T-helper 17 cell (primary cell): Measurements from ENCODE around the gene BGN. TPM values are rescaled to one million over a fixed set of nuclear protein-coding genes. Genes with fewer than 3 reads are reported as not detected.
A peak's percentile ranks its signal among the peaks of the same experiment; 100 is the strongest.

Experiments used
- ATAC-seq: fragments of 150-1000 bp; cut with Tn5 transposase; 2 replicates; pipeline ENCODE4 v1.10.0; 2021; ENCODE audit warnings: mild to moderate bottlenecking, moderate library complexity
- DNase-seq, 3 donors: peaks; one replicate each; pipeline versions ENCODE4 v3.0.0 to v3.0.0-alpha.2; 2020 to 2021
- H3K9me3 ChIP-seq: one replicate; pipeline ENCODE4 v1.7.0; 2013; ENCODE audit warnings: low read length, mild to moderate bottlenecking; ENCODE audit not compliant: control insufficient read depth, poor library complexity, severe bottlenecking
- H3K27ac Mint-ChIP-seq: one replicate; pipeline ENCODE4 v1.8.0; 2022; ENCODE audit warnings: mild to moderate bottlenecking, moderate library complexity, mixed read lengths
- H3K27me3 Mint-ChIP-seq: one replicate; pipeline ENCODE4 v1.8.0; 2022; ENCODE audit warnings: mixed read lengths
- H3K36me3 Mint-ChIP-seq: one replicate; pipeline ENCODE4 v1.8.0; 2022; ENCODE audit warnings: low read depth, mixed read lengths
- H3K4me1 Mint-ChIP-seq: one replicate; pipeline ENCODE4 v1.8.0; 2022; ENCODE audit warnings: mild to moderate bottlenecking, mixed read lengths
- H3K4me3 Mint-ChIP-seq: one replicate; pipeline ENCODE4 v1.8.0; 2022; ENCODE audit warnings: mild to moderate bottlenecking, moderate library complexity, mixed read lengths
- total RNA-seq, 4 donors: library from RNA in 2 of 4; stranded (reverse) in 2 of 4; gene quantifications; one replicate each; pipeline ENCODE4 v1.2.3 and lab custom pipeline; 2022 to 2026

Gene BGN
- total RNA-seq, 2 donors from 2014 or later = not detected

GRCh38 chrX:153509592-153509991, 14.8 kb downstream of the BGN start:
- no peaks in the 10 kb centered on the region for H3K9me3 ChIP-seq
- Mint-ChIP-seq H3K27ac (no peak overlapping the region), H3K4me3 (no peak overlapping the region), H3K36me3 (no peaks in the 10 kb centered on the region), H3K4me1 (no peaks in the 10 kb centered on the region), H3K27me3 (no peaks in the 10 kb centered on the region)
- ATAC-seq (no peak), DNase-seq (no peak)

DNA sequence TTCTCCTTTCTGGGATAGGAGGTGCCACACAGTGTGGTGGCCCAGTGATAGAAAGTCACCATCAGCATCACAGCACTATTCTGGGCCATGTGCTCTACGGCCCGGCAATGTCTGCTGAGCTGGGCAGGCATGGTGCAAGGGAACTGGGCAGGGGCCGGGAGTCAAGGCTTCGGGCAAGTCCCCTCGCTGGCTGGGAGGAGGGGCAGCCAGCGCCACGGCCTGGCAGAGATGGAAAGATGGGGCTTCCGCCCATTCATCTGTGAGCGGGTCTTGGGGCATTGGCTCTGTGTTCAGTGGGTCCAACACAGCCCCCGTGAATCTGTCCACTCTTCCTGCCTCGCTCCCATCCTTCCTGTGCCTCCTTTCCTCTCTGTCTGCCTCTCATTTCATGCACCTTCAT, 15.6 kb downstream of the BGN start:
- H3K27me3 Mint-ChIP-seq = peaks cover under 1% of the 10 kb centered on the region
- H3K4me3 Mint-ChIP-seq = no peak overlapping the region

DNA sequence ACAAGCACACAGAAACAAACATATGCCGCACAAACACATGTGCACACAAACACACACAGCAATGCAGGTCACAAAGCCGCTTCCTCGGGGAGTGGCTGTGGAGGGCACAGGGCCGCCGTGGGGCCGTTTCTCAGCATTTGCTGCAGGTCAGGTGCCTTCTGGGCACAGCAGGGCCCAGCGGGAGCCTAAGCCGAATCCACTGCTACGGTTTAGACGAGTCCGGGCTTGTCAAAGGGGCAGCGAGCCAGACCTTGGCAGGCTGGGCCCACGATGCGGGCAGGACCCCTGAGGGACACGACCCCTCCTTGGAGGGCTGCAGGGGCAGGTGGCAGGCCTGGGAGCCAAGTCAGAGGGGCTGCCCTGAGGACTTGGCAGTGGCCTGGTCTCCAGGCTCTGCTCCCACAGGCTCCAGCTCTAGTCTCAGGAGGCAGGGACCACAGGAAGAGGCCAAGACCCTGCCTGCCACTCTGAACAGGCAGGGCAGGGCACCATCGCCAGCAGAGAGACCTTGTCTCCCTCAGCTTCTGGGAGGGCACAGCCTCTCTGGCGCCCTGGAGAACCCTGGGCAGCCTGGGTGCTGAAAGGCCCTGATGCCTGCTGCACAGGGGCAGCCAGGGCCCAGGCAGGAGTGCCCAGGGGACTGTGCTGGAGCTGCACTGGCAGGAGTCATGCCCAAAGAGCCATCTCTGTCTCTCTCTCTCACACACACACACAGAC, 17.2 kb downstream of the BGN start:
- Mint-ChIP-seq H3K4me1 (peaks cover 4% of the 10 kb centered on the region), H3K4me3 (no peak overlapping the region), H3K27ac (no peak overlapping the region), H3K36me3 (peaks cover 3% of the 10 kb centered on the region), H3K27me3 (peaks cover 12% of the 10 kb centered on the region)
- no peaks in the 10 kb centered on the region for H3K9me3 ChIP-seq
- ATAC-seq (no peak), DNase-seq (no peak)

More for the DNA sequence above, 15.6 kb downstream of the BGN start:
- no peaks in the 10 kb centered on the region for H3K9me3 ChIP-seq
- H3K36me3 Mint-ChIP-seq = no peaks in the 10 kb centered on the region
- no peaks in the 10 kb centered on the region for H3K4me1 Mint-ChIP-seq
- no peak for ATAC-seq
- H3K27ac Mint-ChIP-seq = no peak overlapping the region
- no peak for DNase-seq

GRCh38 chrX:153512501-153512893, 17.7 kb downstream of the BGN start:
- H3K9me3 ChIP-seq = no peaks in the 10 kb centered on the region
- ATAC-seq (no peak), DNase-seq (no peak)
- Mint-ChIP-seq H3K4me1 (peaks cover 4% of the 10 kb centered on the region), H3K4me3 (no peak overlapping the region), H3K27ac (no peak overlapping the region), H3K36me3 (peaks cover 3% of the 10 kb centered on the region), H3K27me3 (peaks cover 12% of the 10 kb centered on the region)

DNA sequence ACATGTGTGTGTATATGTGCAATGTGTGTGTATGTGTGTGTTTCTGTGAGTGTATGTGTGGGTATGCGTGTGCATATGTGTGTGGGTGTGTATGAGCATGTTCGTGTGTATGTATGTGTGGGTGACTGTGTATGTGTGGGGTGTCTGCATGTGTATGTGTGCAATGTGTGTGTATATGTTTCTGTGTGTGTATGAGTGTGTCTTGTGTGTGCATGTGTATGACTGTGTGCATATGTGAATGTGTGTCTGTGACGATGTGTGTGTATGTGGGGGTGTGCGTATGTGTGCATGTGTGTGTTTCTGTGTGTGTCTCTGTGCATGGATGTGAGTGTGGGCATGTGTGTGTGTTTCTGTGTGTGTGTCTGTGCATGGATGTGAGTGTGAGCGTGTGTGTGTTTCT, 18.5 kb downstream of the BGN start:
- H3K27me3 Mint-ChIP-seq = peaks cover 12% of the 10 kb centered on the region
- no peak for ATAC-seq
- H3K4me1 Mint-ChIP-seq = peaks cover 4% of the 10 kb centered on the region
- no peaks in the 10 kb centered on the region for H3K9me3 ChIP-seq
- no peak for DNase-seq
- H3K36me3 Mint-ChIP-seq = peaks cover 3% of the 10 kb centered on the region
- H3K4me3 Mint-ChIP-seq = no peak overlapping the region
- H3K27ac Mint-ChIP-seq = no peak overlapping the region

- peaks cover 4% of the 10 kb centered on the region for H3K4me1 Mint-ChIP-seq
- ATAC-seq = no peak
- H3K27ac Mint-ChIP-seq = no peak overlapping the region
- no peaks in the 10 kb centered on the region for H3K9me3 ChIP-seq
- DNase-seq = no peak
- H3K36me3 Mint-ChIP-seq = peaks cover 3% of the 10 kb centered on the region
- H3K4me3 Mint-ChIP-seq = no peak overlapping the region
- peaks cover 12% of the 10 kb centered on the region for H3K27me3 Mint-ChIP-seq
These were observed 19.5 kb downstream of the BGN start for GRCh38 chrX:153514259-153514658.

- no peak for DNase-seq
- H3K27ac Mint-ChIP-seq = no peak overlapping the region
- no peak for ATAC-seq
- peaks cover 4% of the 10 kb centered on the region for H3K4me1 Mint-ChIP-seq
- no peaks in the 10 kb centered on the region for H3K9me3 ChIP-seq
- peaks cover 3% of the 10 kb centered on the region for H3K36me3 Mint-ChIP-seq
- peak overlapping the region; percentile 62 for H3K4me3 Mint-ChIP-seq
- peaks cover 12% of the 10 kb centered on the region for H3K27me3 Mint-ChIP-seq
These were observed 20.7 kb downstream of the BGN start for GRCh38 chrX:153515435-153515834.

DNA sequence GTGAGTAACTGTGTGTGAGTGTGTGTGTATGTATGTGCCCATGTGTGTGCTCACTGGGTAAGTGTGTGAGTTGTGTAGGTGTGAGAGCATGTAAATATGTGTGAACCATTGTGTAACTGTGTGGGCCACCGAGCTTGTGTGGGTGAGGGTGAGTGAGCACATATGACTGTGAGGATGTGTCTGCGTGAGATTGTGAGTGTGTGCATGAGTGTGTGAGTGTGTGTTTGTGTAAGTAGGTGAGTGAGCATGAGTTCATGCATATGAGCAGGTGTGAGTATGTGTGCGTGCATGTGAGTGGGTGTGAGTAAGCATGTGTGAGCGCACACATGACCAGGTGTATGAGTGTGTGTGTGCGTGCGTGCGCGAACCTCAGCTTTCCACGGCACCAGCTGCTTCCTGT, 21.3 kb downstream of the BGN start:
- Mint-ChIP-seq H3K36me3 (peaks cover 3% of the 10 kb centered on the region), H3K27me3 (peaks cover 12% of the 10 kb centered on the region), H3K27ac (no peak overlapping the region), H3K4me3 (peak overlapping the region; percentile 62), H3K4me1 (peaks cover 4% of the 10 kb centered on the region)
- DNase-seq (no peak), ATAC-seq (no peak)
- H3K9me3 ChIP-seq = no peaks in the 10 kb centered on the region

GRCh38 chrX:153517423-153517822, 22.6 kb downstream of the BGN start, which contains the start of gene ATP2B3:
Gene ATP2B3 (plus strand): TSS chrX:153517642. CDS start chrX:153536248, 18,606 bp downstream.
- Mint-ChIP-seq H3K36me3 (peaks cover 3% of the 10 kb centered on the region), H3K4me3 (peak within 1 kb of the TSS; percentile 25), H3K27ac (no peak within 1 kb of the TSS), H3K27me3 (peaks cover 18% of the 10 kb centered on the region), H3K4me1 (peaks cover 4% of the 10 kb centered on the region)
- H3K9me3 ChIP-seq = no peaks in the 10 kb centered on the region
- ATAC-seq (no peak), DNase-seq (no peak)

DNA sequence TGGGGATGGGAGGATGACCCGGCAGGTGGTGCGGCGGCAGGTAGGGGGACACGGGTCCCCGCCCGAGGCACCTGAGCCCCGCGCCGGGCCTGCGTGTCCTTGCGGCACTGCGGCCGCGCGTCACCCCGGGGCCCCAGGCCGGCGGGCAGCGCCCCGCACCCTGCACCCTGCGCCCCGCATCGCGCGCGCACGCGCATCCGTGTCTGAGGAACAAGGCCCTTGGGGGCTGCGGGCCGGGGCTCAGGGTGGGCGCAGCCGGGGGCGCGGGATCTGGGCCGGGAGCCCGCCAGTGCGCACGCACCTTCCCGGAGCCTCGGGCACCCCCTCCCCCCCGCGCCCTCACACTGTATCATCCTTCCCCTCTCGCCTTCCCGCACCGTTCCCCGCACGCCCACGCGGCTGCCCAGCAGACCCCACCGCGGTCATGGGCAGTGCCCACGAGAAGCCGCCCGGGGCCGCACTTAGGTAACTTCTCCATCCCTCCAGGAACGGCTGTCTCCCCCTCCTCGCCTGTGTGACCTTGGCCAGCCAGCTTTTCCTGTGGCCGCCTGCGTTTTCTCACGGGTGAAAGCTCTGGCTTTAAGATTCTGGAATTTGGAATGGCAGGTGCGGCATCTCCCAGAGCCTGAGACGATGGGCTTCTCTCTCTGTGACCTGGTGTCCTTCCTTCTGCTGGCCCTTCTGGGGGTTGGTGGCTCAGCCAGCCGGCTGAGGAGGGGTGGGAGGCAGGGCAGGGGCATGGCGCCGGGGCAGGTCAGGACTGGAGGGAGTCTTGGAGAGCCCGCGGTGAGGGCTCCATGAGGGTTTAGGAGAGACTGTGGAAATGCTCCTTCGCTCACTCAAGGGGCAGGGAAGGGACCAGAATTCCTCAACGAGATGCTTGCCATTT, 23.4 kb downstream of the BGN start:
- Mint-ChIP-seq H3K27ac (no peak overlapping the region), H3K27me3 (peaks cover 18% of the 10 kb centered on the region), H3K4me3 (peak overlapping the region; percentile 25), H3K4me1 (peaks cover 4% of the 10 kb centered on the region), H3K36me3 (peaks cover 3% of the 10 kb centered on the region)
- ATAC-seq = no peak
- no peaks in the 10 kb centered on the region for H3K9me3 ChIP-seq
- DNase-seq = no peak

DNA sequence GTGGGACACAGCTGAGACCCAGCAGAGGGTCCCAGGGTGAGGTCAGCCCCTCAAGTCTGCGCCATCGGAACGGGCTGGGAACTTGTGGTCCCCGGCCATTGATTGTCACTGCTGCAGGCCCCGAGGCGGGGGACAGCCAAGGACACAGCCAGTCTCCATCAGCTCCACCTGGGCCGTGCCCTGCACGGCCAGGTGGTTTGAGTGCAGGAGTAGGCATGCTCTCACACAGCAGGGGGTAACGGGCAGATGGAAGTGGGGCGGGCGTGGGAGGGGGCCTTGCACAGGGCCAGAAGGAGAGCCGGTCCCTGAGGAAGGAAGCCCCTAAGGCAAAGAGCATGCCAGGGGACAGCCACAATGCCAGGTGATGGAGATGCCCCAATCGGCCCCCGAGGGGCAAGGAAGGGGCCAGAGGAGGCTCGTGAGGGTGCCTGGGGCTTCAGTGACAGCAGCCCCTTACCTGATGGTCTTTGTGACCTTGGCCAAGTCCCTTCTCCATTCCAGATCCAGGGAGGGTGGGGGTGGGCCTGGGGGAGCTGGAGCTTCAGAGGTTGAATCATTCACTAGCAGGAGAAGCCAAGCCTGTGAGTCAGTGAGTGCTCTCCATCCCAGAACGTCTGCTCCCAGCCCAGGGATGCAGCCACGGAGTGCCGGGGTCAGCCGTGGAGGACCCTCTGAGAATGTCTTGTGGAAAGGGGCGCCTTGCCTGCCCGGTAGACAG, 24.9 kb downstream of the BGN start:
- ATAC-seq = no peak

GRCh38 chrX:153520287-153520917, 25.6 kb downstream of the BGN start:
- no peaks in the 10 kb centered on the region for H3K9me3 ChIP-seq
- DNase-seq (no peak), ATAC-seq (no peak)
- Mint-ChIP-seq H3K4me1 (peaks cover 4% of the 10 kb centered on the region), H3K27ac (no peak overlapping the region), H3K4me3 (no peak overlapping the region), H3K27me3 (peaks cover 17% of the 10 kb centered on the region), H3K36me3 (peaks cover 3% of the 10 kb centered on the region)

More for the DNA sequence above, 24.9 kb downstream of the BGN start:
- peaks cover 18% of the 10 kb centered on the region for H3K27me3 Mint-ChIP-seq
- H3K9me3 ChIP-seq = no peaks in the 10 kb centered on the region
- DNase-seq = no peak
- H3K36me3 Mint-ChIP-seq = peaks cover 3% of the 10 kb centered on the region
- peaks cover 4% of the 10 kb centered on the region for H3K4me1 Mint-ChIP-seq
- H3K4me3 Mint-ChIP-seq = no peak overlapping the region
- no peak overlapping the region for H3K27ac Mint-ChIP-seq

GRCh38 chrX:153521034-153521433, 26.3 kb downstream of the BGN start:
- Mint-ChIP-seq H3K4me3 (no peak overlapping the region), H3K27me3 (peaks cover 11% of the 10 kb centered on the region), H3K36me3 (peaks cover under 1% of the 10 kb centered on the region), H3K4me1 (peaks cover 1% of the 10 kb centered on the region), H3K27ac (no peak overlapping the region)
- DNase-seq = no peak
- H3K9me3 ChIP-seq = no peaks in the 10 kb centered on the region
- ATAC-seq = no peak
